Measurements from ENCODE around the gene METTL2B.
"Not testable (repeated sequence)": the region's sequence is repeated elsewhere in the genome, so short reads cannot be mapped to it uniquely, and the experiment has no call there.

- TF ChIP-seq POLR2AphosphoS5, CTCF, POLR2A (IDR thresholded peaks at IDR 0.05): not testable (repeated sequence)
Observed at GRCh38 chr7:128525584-128525983, 49.0 kb downstream of the METTL2B start.

Measured in prostate gland (tissue), 2 donors.